Posterior vena cava (tissue), 2 donors: Measurements from ENCODE around the gene ACSL5. TPM values are rescaled to one million over a fixed set of nuclear protein-coding genes. Genes with fewer than 3 reads are reported as not detected.

Source experiments
- total RNA-seq, 2 donors: library from RNA; stranded (reverse); fragmentation: NEBNext Ultra II Directional; extraction: Animal tissue kit (Norgen Biotek cat#: 25700); gene quantifications; one replicate each; pipeline ENCODE4 v1.2.1, GENCODE V29; 2021
- donor health status: DM: yes; HTN: yes; CAD: no.
- donor health status: DM: yes; HTN: yes; CAD: no.

The ACSL5 gene
- total RNA-seq, 2 donors from 2014 or later = 13.1 to 14.7 TPM

Other genes with a start within 250 kb of the ACSL5 start
- 10 to 100 TPM; 11.8 to 13.8 TPM for gene GPAM, start 190.4 kb upstream of the ACSL5 start, total RNA-seq
- not detected for gene TECTB, start 90.7 kb upstream of the ACSL5 start, total RNA-seq
- 10 to 100 TPM; 19.0 to 25.0 TPM for gene ZDHHC6, start 72.8 kb downstream of the ACSL5 start, total RNA-seq
- gene VTI1A, start 73.1 kb downstream of the ACSL5 start, total RNA-seq = 10 to 100 TPM; 32.3 to 35.5 TPM